ENCODE measurements around the gene RAB14. TPM values are rescaled to one million over a fixed set of nuclear protein-coding genes. Genes with fewer than 3 reads are reported as not detected.

The RAB14 gene
- 10 to 100 TPM; 30.5 to 69.6 (median 47.9) TPM for total RNA-seq

DNA sequence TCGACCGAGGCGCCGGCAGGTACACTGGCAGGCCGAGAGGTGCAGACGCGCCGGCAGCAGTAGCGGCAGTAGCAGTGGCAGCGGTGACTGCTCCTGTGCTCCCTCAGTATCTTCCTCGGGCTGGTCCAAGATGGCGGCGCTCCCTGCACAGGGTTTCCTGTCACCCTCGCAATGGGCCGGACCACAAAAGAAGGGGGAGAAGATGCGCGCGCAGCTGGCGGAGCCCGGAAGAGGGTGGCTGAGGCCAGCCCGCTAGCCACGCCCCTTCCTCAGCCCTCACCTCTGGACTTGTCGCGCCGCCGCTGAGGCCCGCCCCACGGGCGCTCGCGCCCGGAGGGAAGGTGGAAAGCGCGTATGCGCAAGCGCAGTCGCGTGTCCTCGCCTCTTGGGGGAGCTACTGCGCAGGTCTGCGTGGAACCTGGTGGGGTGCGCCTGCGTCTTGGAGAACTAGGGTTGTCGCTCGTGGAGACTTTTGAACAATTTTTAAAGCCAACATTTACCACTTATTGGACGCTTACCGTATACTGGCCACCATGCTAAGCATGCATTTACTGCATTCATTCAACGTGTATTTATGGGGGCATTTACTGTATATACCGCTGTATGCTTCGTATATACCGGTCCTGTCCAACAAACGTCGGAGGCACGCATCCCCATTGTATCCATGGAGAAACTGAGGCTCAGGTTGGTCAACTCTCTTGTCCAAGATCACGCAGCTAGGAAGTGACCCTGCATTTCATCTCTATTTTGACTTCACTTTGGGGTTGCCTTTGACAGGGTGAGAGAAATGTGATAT is at the start of gene RAB14:
RAB14 (minus strand) TSS at position 132 of the 796 bp plus-strand sequence. CDS start 8,457 bp downstream, outside the sequence.
- TF ChIP-seq, protein P1, sequence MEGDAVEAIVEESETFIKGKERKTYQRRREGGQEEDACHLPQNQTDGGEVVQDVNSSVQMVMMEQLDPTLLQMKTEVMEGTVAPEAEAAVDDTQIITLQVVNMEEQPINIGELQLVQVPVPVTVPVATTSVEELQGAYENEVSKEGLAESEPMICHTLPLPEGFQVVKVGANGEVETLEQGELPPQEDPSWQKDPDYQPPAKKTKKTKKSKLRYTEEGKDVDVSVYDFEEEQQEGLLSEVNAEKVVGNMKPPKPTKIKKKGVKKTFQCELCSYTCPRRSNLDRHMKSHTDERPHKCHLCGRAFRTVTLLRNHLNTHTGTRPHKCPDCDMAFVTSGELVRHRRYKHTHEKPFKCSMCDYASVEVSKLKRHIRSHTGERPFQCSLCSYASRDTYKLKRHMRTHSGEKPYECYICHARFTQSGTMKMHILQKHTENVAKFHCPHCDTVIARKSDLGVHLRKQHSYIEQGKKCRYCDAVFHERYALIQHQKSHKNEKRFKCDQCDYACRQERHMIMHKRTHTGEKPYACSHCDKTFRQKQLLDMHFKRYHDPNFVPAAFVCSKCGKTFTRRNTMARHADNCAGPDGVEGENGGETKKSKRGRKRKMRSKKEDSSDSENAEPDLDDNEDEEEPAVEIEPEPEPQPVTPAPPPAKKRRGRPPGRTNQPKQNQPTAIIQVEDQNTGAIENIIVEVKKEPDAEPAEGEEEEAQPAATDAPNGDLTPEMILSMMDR (IDR thresholded peaks at IDR 0.05; ENCODE audit: low read depth): no peak

DNA sequence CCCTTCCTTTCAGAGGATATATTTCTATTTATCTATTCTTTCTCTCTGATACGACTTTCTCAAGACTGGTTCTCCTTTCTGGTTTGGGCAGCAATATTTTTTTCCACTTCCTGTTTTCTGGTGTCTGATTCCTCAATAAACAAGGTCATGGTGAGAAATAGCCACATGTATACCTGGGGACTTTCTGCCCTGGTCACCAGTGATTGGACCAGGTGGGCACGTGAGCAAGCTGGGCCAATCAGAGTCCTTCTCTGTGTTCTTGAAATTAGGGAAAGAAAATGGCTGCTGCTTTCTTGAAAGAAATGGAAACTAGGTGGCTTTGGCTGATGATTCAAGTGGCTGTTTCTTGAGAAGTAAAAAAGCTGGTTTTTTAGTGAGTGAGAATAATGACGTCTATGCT is 47.9 kb upstream of the RAB14 start:
- TF ChIP-seq, protein P1 (IDR thresholded peaks at IDR 0.05; ENCODE audit: low read depth): no peak

DNA sequence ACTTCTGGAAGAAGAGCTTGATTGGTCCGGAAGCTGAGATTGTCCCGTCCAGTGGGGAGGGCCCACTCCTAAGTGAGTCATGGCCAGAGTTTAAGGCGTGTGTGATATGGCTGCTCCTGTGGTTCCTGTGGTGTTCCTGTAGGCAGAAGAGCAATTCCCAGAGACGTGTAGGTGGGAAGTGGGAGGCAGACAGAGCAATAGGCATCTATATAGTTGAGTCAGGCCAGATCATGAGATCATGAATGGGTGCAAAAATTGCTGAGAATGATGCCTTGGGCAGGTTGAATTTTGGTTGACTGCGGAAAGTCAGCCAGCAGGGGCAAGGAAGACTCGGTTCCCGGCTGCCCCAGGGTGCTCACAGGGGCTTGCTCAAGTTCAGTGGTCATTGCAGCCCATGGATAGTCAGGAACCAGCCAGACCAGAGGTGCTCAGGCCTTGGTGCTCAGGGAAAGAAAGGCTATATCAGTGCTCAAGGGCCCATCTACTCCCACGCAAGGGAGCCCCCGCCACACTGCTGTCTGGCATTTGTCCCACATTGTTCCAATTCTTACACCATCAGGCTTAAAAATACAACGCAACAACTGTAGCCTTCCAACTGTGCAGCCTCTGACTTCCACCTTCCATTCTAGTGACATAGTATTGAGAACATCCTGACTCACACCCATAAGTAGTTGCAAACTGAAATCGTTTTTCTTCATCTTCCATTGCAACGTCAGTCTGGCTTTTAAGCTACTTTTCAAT is 45.3 kb upstream of the RAB14 start:
- TF ChIP-seq, protein P1 (IDR thresholded peaks at IDR 0.05; ENCODE audit: low read depth): no peak

DNA sequence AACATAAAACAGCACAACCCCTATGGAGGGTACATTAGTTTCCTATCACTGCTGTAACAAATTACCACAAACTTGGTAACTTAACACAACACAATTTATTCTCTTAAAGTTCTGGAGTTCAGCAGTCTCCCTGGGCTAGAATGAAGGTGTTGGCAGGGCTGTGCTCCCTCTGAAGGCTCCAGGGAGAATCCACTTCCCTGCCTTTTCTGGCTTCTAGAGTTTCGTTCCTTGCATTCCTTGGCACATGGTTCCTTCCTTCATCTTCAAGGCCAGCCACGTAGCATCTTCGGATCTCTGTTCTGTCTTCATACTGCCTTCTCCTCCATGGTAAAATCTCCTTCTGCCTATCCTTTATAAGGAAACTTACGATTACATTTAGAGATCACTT is 41.3 kb upstream of the RAB14 start:
- TF ChIP-seq, protein P1 (IDR thresholded peaks at IDR 0.05; ENCODE audit: low read depth): no peak

DNA sequence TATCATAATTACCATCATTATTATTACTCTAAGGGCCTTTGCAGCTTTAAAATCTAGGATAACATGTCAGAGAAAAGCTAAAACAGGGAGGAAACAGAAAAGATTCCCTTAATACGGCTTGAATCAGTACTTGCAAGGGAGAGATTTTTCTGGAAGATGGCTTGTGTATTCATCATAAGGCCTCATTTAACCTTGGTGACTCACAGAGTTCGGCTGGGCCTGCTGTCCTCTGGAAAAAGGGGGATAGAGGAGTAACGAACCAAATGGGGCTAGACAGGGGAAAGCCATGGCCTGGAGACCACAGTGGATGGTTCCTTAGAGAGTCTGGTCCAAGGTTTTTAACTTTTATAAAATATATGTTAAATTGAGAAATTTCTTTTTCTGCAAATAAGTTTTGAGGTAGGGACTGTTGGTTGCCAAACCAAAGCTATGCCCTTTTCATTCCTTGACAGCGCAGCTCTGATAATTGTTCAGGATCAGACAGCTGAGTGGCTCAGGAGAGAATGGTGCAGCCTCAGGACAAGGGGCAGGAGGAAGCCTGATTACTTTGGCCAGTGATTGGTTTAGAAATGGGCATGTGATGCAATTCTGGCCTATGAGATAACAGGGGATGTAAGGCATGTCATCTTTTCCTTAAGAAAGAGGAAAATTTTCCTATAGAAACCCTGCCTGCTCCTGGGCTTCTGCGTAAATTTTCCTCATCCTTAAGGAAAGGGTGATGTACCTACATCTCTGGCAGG is 40.7 kb upstream of the RAB14 start:
- TF ChIP-seq, protein P1 (IDR thresholded peaks at IDR 0.05; ENCODE audit: low read depth): no peak

DNA sequence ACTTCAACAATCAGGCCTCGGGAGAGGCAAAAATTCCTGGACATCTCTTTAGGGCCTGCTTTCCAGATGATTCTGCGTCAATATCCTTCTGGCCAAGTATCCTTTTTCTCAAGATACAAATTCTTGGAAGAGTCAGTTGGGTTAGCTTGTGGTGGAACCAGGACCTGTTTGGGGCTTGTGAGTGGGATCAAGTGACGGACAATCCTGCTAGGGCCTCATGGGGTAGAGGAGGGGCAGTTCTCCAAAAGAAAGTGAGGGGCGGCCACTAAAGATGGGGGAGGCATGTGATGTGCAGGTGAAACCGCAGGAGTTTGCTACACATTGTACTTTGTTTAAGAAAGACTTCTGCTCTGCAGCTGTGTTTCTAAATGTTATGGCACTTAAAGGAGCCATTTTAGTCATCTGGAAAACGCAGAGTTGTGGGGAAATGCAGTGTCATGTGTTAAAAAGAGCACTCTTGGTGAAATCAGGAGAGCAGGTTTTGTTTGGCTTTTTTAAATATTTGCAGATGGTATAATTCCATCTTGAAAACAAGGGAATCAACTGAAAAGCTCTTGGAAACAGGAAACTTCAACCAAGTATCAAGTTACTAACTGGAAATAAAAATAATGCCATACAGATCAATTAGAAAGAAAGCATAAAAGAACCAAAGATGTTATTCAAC is 38.9 kb upstream of the RAB14 start:
- TF ChIP-seq, protein P1 (IDR thresholded peaks at IDR 0.05; ENCODE audit: low read depth): no peak
